Natural killer cell (primary cell): ENCODE data around the gene PLEKHO2. TPM values are rescaled to one million over a fixed set of nuclear protein-coding genes. Genes with fewer than 3 reads are reported as not detected.

ENCODE experiments used
- ATAC-seq, 3 donors: fragments of 150-1000 bp in 2 of 3; fragments of 200-7000 bp in 1 of 3; cut with Tn5 transposase; 1 replicate in 1 of 3; 2 replicates in 2 of 3; pipeline ENCODE4 v1.10.0; 2021; ENCODE audit warnings: mild to moderate bottlenecking in 2 of 3, moderate library complexity in 2 of 3
- DNase-seq, 2 donors: peaks; one replicate each; pipeline versions ENCODE4 v3.0.0 to v3.0.0-alpha.2; 2013 to 2021; ENCODE audit warnings: mixed read lengths in 1 of 2
- H3K27ac ChIP-seq: one replicate; pipeline ENCODE4 v1.5.1; 2013; ENCODE audit warnings: mild to moderate bottlenecking, low read length
- H3K27me3 ChIP-seq: one replicate; pipeline ENCODE4 v1.6.1; 2013; ENCODE audit warnings: low read length; ENCODE audit not compliant: control insufficient read depth, insufficient read depth
- H3K36me3 ChIP-seq: one replicate; pipeline ENCODE4 v1.6.1; 2013; ENCODE audit warnings: low read length; ENCODE audit not compliant: control insufficient read depth, insufficient read depth
- H3K4me1 ChIP-seq: one replicate; pipeline ENCODE4 v1.6.1; 2013; ENCODE audit warnings: low read length; ENCODE audit not compliant: control insufficient read depth, insufficient read depth
- H3K4me3 ChIP-seq: one replicate; pipeline ENCODE4 v1.5.1; 2013; ENCODE audit warnings: low read length
- H3K9me3 ChIP-seq: one replicate; pipeline ENCODE4 v1.6.1; 2013; ENCODE audit warnings: low read length; ENCODE audit not compliant: control insufficient read depth, insufficient read depth
- H3K27ac Mint-ChIP-seq, 2 donors: one replicate each; pipeline ENCODE4 v1.8.0; 2022; ENCODE audit warnings: mild to moderate bottlenecking in 2 of 2, mixed read lengths in 2 of 2, moderate library complexity in 1 of 2
- H3K27me3 Mint-ChIP-seq, 2 donors: one replicate each; pipeline ENCODE4 v1.8.0; 2022; ENCODE audit warnings: low read depth in 2 of 2, mixed read lengths in 2 of 2
- H3K36me3 Mint-ChIP-seq: one replicate; pipeline ENCODE4 v1.8.0; 2022; ENCODE audit warnings: mixed read lengths
- H3K4me1 Mint-ChIP-seq, 2 donors: one replicate each; pipeline ENCODE4 v1.8.0; 2022; ENCODE audit warnings: mixed read lengths in 2 of 2
- H3K4me3 Mint-ChIP-seq: one replicate; pipeline ENCODE4 v1.8.0; 2022; ENCODE audit warnings: mild to moderate bottlenecking, moderate library complexity, mixed read lengths
- H3K9me3 Mint-ChIP-seq, 2 donors: one replicate each; pipeline ENCODE4 v1.8.0; 2022; ENCODE audit warnings: mixed read lengths in 2 of 2
- WGBS: methylation state at CpG from one replicate; pipeline ENCODE4 v1.1.7; 2013; ENCODE audit warnings: missing lambda C conversion rate; ENCODE audit not compliant: insufficient coverage; 5-methylcytosine and 5-hydroxymethylcytosine counted together
- intact Hi-C: fragments of 100-400 bp; cut with micrococcal nuclease; formaldehyde crosslinking; loops from one replicate; pipeline ENCODE4 v1.14.2; 2022
- total RNA-seq, 4 donors: library from RNA; stranded (reverse); fragments of 120-200 nt in 1 of 4; gene quantifications; one replicate each; pipeline versions ENCODE4 v1.2.3 to v1.2.4, GENCODE V29; 2013 to 2022
- TF ChIP-seq, protein P1 (sequence below): fragments of 200-600 bp; IDR thresholded peaks from one replicate; pipeline ENCODE4 v1.8.0; 2022; ENCODE audit warnings: antibody characterized with exemption

PLEKHO2 gene
- total RNA-seq, 3 donors from 2014 or later (not counting 1 experiment from before 2014, with no cell fraction given), result 35.3 to 53.4 (median 49.8) TPM

DNA sequence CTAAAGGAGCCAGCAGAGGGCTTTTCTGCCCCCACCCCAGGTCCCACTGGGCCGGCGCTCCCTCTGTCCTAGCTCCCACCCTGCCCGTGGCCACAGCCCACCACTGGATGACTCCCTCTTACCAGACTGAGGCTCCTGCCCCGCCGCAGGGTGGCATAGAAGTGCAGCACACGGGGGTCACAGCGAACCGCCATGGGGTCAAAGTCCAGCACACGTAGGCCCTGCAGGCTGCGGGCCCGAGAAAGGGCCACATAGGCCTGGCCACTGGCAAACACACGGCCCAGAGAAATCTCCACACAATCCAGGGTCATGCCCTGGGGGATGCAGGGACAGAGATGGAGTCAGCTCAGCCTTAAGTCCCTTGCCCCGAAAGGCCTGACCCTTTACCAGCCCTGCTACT is 25.3 kb upstream of the PLEKHO2 start:
- H3K9me3 ChIP-seq, result no peaks in the 10 kb centered on the region
- ATAC-seq (no peak), DNase-seq (no peak)
- no peaks in the 10 kb centered on the region for H3K27me3 Mint-ChIP-seq
- no peaks in the 10 kb centered on the region for H3K4me1 ChIP-seq
- no peaks in the 10 kb centered on the region for H3K9me3 Mint-ChIP-seq
- H3K27me3 ChIP-seq, result no peaks in the 10 kb centered on the region
- no peaks in the 10 kb centered on the region for H3K36me3 ChIP-seq
- no peak overlapping the region for H3K4me3 Mint-ChIP-seq
- TF ChIP-seq, protein P1, sequence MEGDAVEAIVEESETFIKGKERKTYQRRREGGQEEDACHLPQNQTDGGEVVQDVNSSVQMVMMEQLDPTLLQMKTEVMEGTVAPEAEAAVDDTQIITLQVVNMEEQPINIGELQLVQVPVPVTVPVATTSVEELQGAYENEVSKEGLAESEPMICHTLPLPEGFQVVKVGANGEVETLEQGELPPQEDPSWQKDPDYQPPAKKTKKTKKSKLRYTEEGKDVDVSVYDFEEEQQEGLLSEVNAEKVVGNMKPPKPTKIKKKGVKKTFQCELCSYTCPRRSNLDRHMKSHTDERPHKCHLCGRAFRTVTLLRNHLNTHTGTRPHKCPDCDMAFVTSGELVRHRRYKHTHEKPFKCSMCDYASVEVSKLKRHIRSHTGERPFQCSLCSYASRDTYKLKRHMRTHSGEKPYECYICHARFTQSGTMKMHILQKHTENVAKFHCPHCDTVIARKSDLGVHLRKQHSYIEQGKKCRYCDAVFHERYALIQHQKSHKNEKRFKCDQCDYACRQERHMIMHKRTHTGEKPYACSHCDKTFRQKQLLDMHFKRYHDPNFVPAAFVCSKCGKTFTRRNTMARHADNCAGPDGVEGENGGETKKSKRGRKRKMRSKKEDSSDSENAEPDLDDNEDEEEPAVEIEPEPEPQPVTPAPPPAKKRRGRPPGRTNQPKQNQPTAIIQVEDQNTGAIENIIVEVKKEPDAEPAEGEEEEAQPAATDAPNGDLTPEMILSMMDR, result no peak
- no peaks in the 10 kb centered on the region for H3K4me1 Mint-ChIP-seq
- no peak overlapping the region for H3K27ac Mint-ChIP-seq
- H3K36me3 Mint-ChIP-seq, result no peaks in the 10 kb centered on the region
- no peak overlapping the region for H3K27ac ChIP-seq
- intact Hi-C loops, result loop anchor here (10.0 kb wide), 1 partner anchor 52 kb away; no protein-coding TSS in a partner anchor
- 97% methylated on average over 13 of the region's 13 CpGs for WGBS
- no peak overlapping the region for H3K4me3 ChIP-seq

- TF ChIP-seq, protein P1, result no peak
- Mint-ChIP-seq H3K4me1 (peaks cover 33 to 41% of the 10 kb centered on the region in 2 donors), H3K9me3 (no peaks in the 10 kb centered on the region), H3K4me3 (peak overlapping the region; percentile 89), H3K27ac (peak overlapping the region; percentile 70 to 73), H3K36me3 (no peaks in the 10 kb centered on the region), H3K27me3 (no peaks in the 10 kb centered on the region)
- Histone ChIP-seq H3K4me3 (peak overlapping the region; percentile 30), H3K4me1 (peaks cover 34% of the 10 kb centered on the region), H3K27ac (no peak overlapping the region), H3K27me3 (no peaks in the 10 kb centered on the region), H3K9me3 (no peaks in the 10 kb centered on the region), H3K36me3 (no peaks in the 10 kb centered on the region)
- intact Hi-C loops, result loop anchor here (1.0 kb wide), 3 partner anchors 10 to 70 kb away; partner anchors contain the start of gene PLEKHO2
- 2% methylated on average over 17 of the region's 17 CpGs for WGBS
- DNase-seq (peak in 1 of 2 donors; percentile 44), ATAC-seq (peak in 1 of 3 donors; percentile 2)
Measured at GRCh38 chr15:64824929-64825430, 16.7 kb upstream of the PLEKHO2 start.

- Mint-ChIP-seq H3K4me3 (peak within 1 kb of the TSS; percentile 89), H3K4me1 (peaks cover 33 to 41% of the 10 kb centered on the region in 2 donors), H3K9me3 (no peaks in the 10 kb centered on the region), H3K27ac (peak within 1 kb of the TSS; percentile 70 to 73), H3K27me3 (no peaks in the 10 kb centered on the region), H3K36me3 (no peaks in the 10 kb centered on the region)
- peak within 1 kb of the TSS; percentile 37 for H3K27ac ChIP-seq
- no peaks in the 10 kb centered on the region for H3K9me3 ChIP-seq
- peaks cover 34% of the 10 kb centered on the region for H3K4me1 ChIP-seq
- TF ChIP-seq, protein P1, result no peak
- H3K4me3 ChIP-seq, result peak within 1 kb of the TSS; percentile 30
- no peaks in the 10 kb centered on the region for H3K27me3 ChIP-seq
- peak; percentile 90 to 99 (median 93) for ATAC-seq
- no peaks in the 10 kb centered on the region for H3K36me3 ChIP-seq
- intact Hi-C loops, result loop anchor here (1.0 kb wide), 3 partner anchors 10 to 70 kb away; partner anchors contain the start of gene PLEKHO2
- WGBS, result 8% methylated on average over 35 of the region's 35 CpGs
- DNase-seq, result peak; percentile 78 to 97
Measured at GRCh38 chr15:64825431-64826294, 16.1 kb upstream of the PLEKHO2 start, which contains the start of gene PIF1. Gene PIF1 (minus strand): TSS chr15:64825647. CDS start chr15:64824335, 1,312 bp downstream.
